ENCODE data around the gene ARMC8. TPM values are rescaled to one million over a fixed set of nuclear protein-coding genes. Genes with fewer than 3 reads are reported as not detected.

Gene ARMC8
- total and polyA plus RNA-seq, 5 donors from 2014 or later: 47.2 to 98.1 (median 54.7) TPM

DNA sequence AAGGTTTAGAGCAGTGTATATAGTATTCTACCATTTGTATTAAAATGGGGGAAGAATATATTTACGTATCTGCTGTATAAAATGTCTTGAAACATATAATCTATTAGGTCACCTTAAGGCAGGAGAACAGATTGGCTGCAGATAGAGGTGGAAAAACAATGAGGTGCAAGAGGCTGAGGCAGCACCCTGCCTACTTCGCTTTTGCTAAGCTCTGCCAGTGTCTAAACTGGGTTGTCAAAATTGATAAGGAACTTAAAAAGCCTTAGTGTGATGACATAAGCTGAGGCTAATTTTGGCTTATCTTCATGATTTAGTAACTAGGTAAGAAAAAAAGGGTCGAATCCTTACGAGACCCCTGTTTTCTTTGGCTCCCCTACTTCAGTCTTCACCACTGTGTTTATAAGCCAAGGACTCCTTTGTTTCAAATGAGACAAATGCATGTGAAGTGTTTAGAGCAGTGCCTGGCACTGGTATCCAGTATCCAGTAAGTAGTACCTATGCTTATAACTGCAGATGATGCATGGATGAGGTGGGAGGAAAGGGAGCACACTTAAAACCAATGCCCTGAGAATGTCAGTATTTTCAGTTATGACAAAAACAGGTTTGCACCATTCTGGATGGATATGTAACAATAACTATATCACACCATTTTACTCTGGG is 45.7 kb downstream of the ARMC8 start:
- Mint-ChIP-seq H3K4me3 (no peak overlapping the region), H3K4me1 (peaks cover 5 to 16% (median 8%) of the 10 kb centered on the region in 4 donors), H3K9me3 (no peaks in the 10 kb centered on the region), H3K27me3 (no peaks in the 10 kb centered on the region), H3K27ac (no peak overlapping the region), H3K36me3 (peaks cover 56% of the 10 kb centered on the region)
- no peaks in the 10 kb centered on the region for H3K27me3 ChIP-seq (ENCODE audit: control insufficient read depth, insufficient read depth, low read length)
- H3K9me3 ChIP-seq (ENCODE audit: control insufficient read depth in 2 of 2, low read length in 2 of 2): no peaks in the 10 kb centered on the region
- H3K4me1 ChIP-seq (ENCODE audit: control insufficient read depth, insufficient read depth, low read length, poor library complexity, severe bottlenecking): peaks cover 6% of the 10 kb centered on the region
- peaks cover 76% of the 10 kb centered on the region for H3K36me3 ChIP-seq (ENCODE audit: control insufficient read depth, insufficient read depth, low read length)
- ATAC-seq (ENCODE audit: low read depth in 2 of 2) (no peak), DNase-seq (no peak)
- H3K27ac ChIP-seq (ENCODE audit: insufficient read depth, low read length, poor library complexity, severe bottlenecking): no peak overlapping the region
- H3K4me3 ChIP-seq (ENCODE audit: low read depth, low read length): no peak overlapping the region

- Mint-ChIP-seq H3K27me3 (no peaks in the 10 kb centered on the region), H3K36me3 (peaks cover 46% of the 10 kb centered on the region), H3K9me3 (no peaks in the 10 kb centered on the region), H3K4me3 (no peak overlapping the region), H3K4me1 (peaks cover 5 to 16% (median 7%) of the 10 kb centered on the region in 4 donors), H3K27ac (peak overlapping the region in 1 of 3 donors; percentile 33)
- ATAC-seq (ENCODE audit: low read depth in 2 of 2) (no peak), DNase-seq (peak in 1 of 3 donors; percentile 10)
- Histone ChIP-seq H3K36me3 (ENCODE audit: control insufficient read depth, insufficient read depth, low read length) (peaks cover 72% of the 10 kb centered on the region), H3K4me3 (ENCODE audit: low read depth, low read length) (no peak overlapping the region), H3K4me1 (ENCODE audit: control insufficient read depth, insufficient read depth, low read length, poor library complexity, severe bottlenecking) (peaks cover 6% of the 10 kb centered on the region), H3K9me3 (ENCODE audit: control insufficient read depth in 2 of 2, low read length in 2 of 2) (no peaks in the 10 kb centered on the region), H3K27ac (ENCODE audit: insufficient read depth, low read length, poor library complexity, severe bottlenecking) (no peak overlapping the region), H3K27me3 (ENCODE audit: control insufficient read depth, insufficient read depth, low read length) (no peaks in the 10 kb centered on the region)
Measured at GRCh38 chr3:138234401-138235179, 47.5 kb downstream of the ARMC8 start.

DNA sequence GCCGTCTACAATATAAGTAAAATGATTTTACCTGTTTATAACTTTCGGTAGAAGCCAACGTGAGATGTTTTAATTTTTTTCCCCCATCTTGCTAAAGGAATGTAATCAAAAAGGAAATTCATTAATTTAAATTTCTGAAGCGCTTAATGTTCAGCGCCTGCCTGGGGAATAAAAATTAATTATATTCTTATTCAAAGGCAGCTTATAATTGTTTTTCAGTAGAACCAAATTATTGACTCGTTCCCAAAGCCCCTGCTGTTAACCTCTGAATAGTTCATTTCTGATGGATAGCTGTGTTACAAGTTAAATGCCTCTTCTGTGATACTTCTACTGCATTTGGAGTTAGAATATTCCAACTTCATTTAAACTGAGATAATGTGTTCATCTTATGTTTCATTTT is 51.6 kb downstream of the ARMC8 start:
- no peak overlapping the region for H3K27ac ChIP-seq (ENCODE audit: insufficient read depth, low read length, poor library complexity, severe bottlenecking)
- peaks cover 6% of the 10 kb centered on the region for H3K4me1 ChIP-seq (ENCODE audit: control insufficient read depth, insufficient read depth, low read length, poor library complexity, severe bottlenecking)
- ATAC-seq (ENCODE audit: low read depth in 2 of 2) (no peak), DNase-seq (no peak)
- Mint-ChIP-seq H3K9me3 (no peaks in the 10 kb centered on the region), H3K4me3 (no peak overlapping the region), H3K4me1 (peaks cover 5 to 11% (median 8%) of the 10 kb centered on the region in 4 donors), H3K36me3 (peaks cover 47% of the 10 kb centered on the region), H3K27ac (no peak overlapping the region), H3K27me3 (no peaks in the 10 kb centered on the region)
- peaks cover 71% of the 10 kb centered on the region for H3K36me3 ChIP-seq (ENCODE audit: control insufficient read depth, insufficient read depth, low read length)
- H3K9me3 ChIP-seq (ENCODE audit: control insufficient read depth in 2 of 2, low read length in 2 of 2): no peaks in the 10 kb centered on the region
- H3K27me3 ChIP-seq (ENCODE audit: control insufficient read depth, insufficient read depth, low read length): no peaks in the 10 kb centered on the region
- H3K4me3 ChIP-seq (ENCODE audit: low read depth, low read length): no peak overlapping the region

DNA sequence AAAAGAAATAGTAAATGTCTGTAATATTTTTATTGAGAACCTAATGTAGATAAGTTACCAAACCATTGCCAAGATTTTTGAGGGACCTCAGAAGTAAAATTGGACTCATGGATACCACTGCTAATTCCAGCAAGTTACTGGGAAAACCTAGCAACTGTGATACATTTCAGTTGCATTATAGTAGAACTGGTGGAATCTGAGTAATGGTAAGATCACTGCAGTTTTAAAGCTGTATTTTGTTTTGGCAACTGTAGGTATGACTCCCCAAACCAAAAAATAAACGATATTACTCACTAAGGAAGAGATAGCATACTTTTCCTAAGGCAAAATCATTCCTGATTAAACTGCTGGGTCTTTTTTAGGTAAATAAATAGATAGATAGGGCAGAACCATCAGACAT is 54.0 kb downstream of the ARMC8 start:
- ATAC-seq (ENCODE audit: low read depth in 2 of 2): no peak
- no peak overlapping the region for H3K4me3 Mint-ChIP-seq

GRCh38 chr3:138241676-138242075 is 54.6 kb downstream of the ARMC8 start:
- peaks cover 70% of the 10 kb centered on the region for H3K36me3 ChIP-seq (ENCODE audit: control insufficient read depth, insufficient read depth, low read length)
- DNase-seq: no peak
- Mint-ChIP-seq H3K9me3 (no peaks in the 10 kb centered on the region), H3K4me1 (peaks cover 0 to 3% (median 0%) of the 10 kb centered on the region in 4 donors), H3K36me3 (peaks cover 45% of the 10 kb centered on the region), H3K27ac (no peak overlapping the region), H3K27me3 (no peaks in the 10 kb centered on the region), H3K4me3 (no peak overlapping the region)
- ATAC-seq (ENCODE audit: low read depth in 2 of 2): no peak
- H3K4me1 ChIP-seq (ENCODE audit: control insufficient read depth, insufficient read depth, low read length, poor library complexity, severe bottlenecking): no peaks in the 10 kb centered on the region
- no peak overlapping the region for H3K27ac ChIP-seq (ENCODE audit: insufficient read depth, low read length, poor library complexity, severe bottlenecking)
- no peaks in the 10 kb centered on the region for H3K9me3 ChIP-seq (ENCODE audit: control insufficient read depth in 2 of 2, low read length in 2 of 2)
- H3K4me3 ChIP-seq (ENCODE audit: low read depth, low read length): no peak overlapping the region
- H3K27me3 ChIP-seq (ENCODE audit: control insufficient read depth, insufficient read depth, low read length): no peaks in the 10 kb centered on the region

More for the DNA sequence above, 54.0 kb downstream of the ARMC8 start:
- Histone ChIP-seq H3K4me3 (ENCODE audit: low read depth, low read length) (no peak overlapping the region), H3K27ac (ENCODE audit: insufficient read depth, low read length, poor library complexity, severe bottlenecking) (no peak overlapping the region), H3K9me3 (ENCODE audit: control insufficient read depth in 2 of 2, low read length in 2 of 2) (no peaks in the 10 kb centered on the region), H3K4me1 (ENCODE audit: control insufficient read depth, insufficient read depth, low read length, poor library complexity, severe bottlenecking) (no peaks in the 10 kb centered on the region), H3K36me3 (ENCODE audit: control insufficient read depth, insufficient read depth, low read length) (peaks cover 71% of the 10 kb centered on the region), H3K27me3 (ENCODE audit: control insufficient read depth, insufficient read depth, low read length) (no peaks in the 10 kb centered on the region)
- Mint-ChIP-seq H3K4me1 (peaks cover 0 to 5% (median 0%) of the 10 kb centered on the region in 4 donors), H3K9me3 (no peaks in the 10 kb centered on the region), H3K36me3 (peaks cover 47% of the 10 kb centered on the region), H3K27ac (no peak overlapping the region), H3K27me3 (no peaks in the 10 kb centered on the region)
- no peak for DNase-seq

- Mint-ChIP-seq H3K36me3 (peaks cover 49% of the 10 kb centered on the region), H3K9me3 (no peaks in the 10 kb centered on the region), H3K4me1 (peaks cover 0 to 3% (median 0%) of the 10 kb centered on the region in 4 donors), H3K4me3 (no peak overlapping the region), H3K27me3 (no peaks in the 10 kb centered on the region), H3K27ac (no peak overlapping the region)
- no peaks in the 10 kb centered on the region for H3K4me1 ChIP-seq (ENCODE audit: control insufficient read depth, insufficient read depth, low read length, poor library complexity, severe bottlenecking)
- ATAC-seq (ENCODE audit: low read depth in 2 of 2): no peak
- no peaks in the 10 kb centered on the region for H3K27me3 ChIP-seq (ENCODE audit: control insufficient read depth, insufficient read depth, low read length)
- no peak overlapping the region for H3K4me3 ChIP-seq (ENCODE audit: low read depth, low read length)
- H3K9me3 ChIP-seq (ENCODE audit: control insufficient read depth in 2 of 2, low read length in 2 of 2): no peaks in the 10 kb centered on the region
- peaks cover 63% of the 10 kb centered on the region for H3K36me3 ChIP-seq (ENCODE audit: control insufficient read depth, insufficient read depth, low read length)
- DNase-seq: no peak
- no peak overlapping the region for H3K27ac ChIP-seq (ENCODE audit: insufficient read depth, low read length, poor library complexity, severe bottlenecking)
Measured at GRCh38 chr3:138242466-138242865, 55.4 kb downstream of the ARMC8 start.

DNA sequence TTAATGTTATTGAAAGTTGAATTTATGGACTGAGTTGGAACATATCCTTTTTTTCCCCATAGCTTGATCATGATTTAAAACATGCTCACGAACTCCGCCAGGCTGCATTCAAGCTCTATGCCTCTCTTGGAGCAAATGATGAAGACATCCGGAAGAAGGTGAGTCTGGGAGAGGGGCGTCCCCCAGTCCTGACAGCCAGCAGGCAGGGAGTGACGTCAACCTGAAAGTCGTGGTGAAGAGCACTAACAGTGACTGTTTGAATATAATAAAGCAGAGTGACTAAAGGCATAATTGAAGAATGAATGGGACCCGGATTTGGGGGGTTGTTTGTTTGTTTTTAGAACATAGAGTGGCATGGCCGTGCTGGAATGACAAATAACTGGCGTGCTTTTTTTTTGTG is 57.9 kb downstream of the ARMC8 start:
- Mint-ChIP-seq H3K27ac (no peak overlapping the region), H3K9me3 (no peaks in the 10 kb centered on the region), H3K4me1 (peaks cover 0 to 3% (median 0%) of the 10 kb centered on the region in 4 donors), H3K4me3 (no peak overlapping the region), H3K36me3 (peaks cover 55% of the 10 kb centered on the region), H3K27me3 (no peaks in the 10 kb centered on the region)
- peaks cover 54% of the 10 kb centered on the region for H3K36me3 ChIP-seq (ENCODE audit: control insufficient read depth, insufficient read depth, low read length)
- no peaks in the 10 kb centered on the region for H3K4me1 ChIP-seq (ENCODE audit: control insufficient read depth, insufficient read depth, low read length, poor library complexity, severe bottlenecking)
- no peaks in the 10 kb centered on the region for H3K9me3 ChIP-seq (ENCODE audit: control insufficient read depth in 2 of 2, low read length in 2 of 2)
- no peak overlapping the region for H3K27ac ChIP-seq (ENCODE audit: insufficient read depth, low read length, poor library complexity, severe bottlenecking)
- ATAC-seq (ENCODE audit: low read depth in 2 of 2) (no peak), DNase-seq (no peak)
- no peaks in the 10 kb centered on the region for H3K27me3 ChIP-seq (ENCODE audit: control insufficient read depth, insufficient read depth, low read length)
- no peak overlapping the region for H3K4me3 ChIP-seq (ENCODE audit: low read depth, low read length)
